GM21737 (cell line): ENCODE data around the gene SCTR.

Experiments
- ATAC-seq: cut with Tn5 transposase; IDR thresholded peaks from one replicate; pipeline ENCODE4 v1.9.1; 2021; ENCODE audit warnings: mild to moderate bottlenecking, moderate library complexity; ENCODE audit not compliant: unreplicated experiment

The SCTR gene

GRCh38 chr2:119431976-119432850, 92.1 kb downstream of the SCTR start:
- no peak for ATAC-seq

GRCh38 chr2:119431155-119431975, 92.9 kb downstream of the SCTR start, which contains the start of gene TMEM37:
TSS of gene TMEM37 (plus strand) at chr2:119431854. CDS start at chr2:119431904, 50 bp downstream.
- peak; percentile 58 for ATAC-seq

GRCh38 chr2:119430023-119430498, 94.2 kb downstream of the SCTR start:
- no peak for ATAC-seq

GRCh38 chr2:119429225-119429981, 94.9 kb downstream of the SCTR start:
- ATAC-seq = no peak

- no peak for ATAC-seq
Measured at GRCh38 chr2:119428488-119429224, 95.6 kb downstream of the SCTR start.

- ATAC-seq = no peak
Measured at GRCh38 chr2:119427756-119428155, 96.5 kb downstream of the SCTR start.

GRCh38 chr2:119426801-119427395, 97.4 kb downstream of the SCTR start:
- ATAC-seq = no peak

- no peak for ATAC-seq
Measured at GRCh38 chr2:119426396-119426675, 97.9 kb downstream of the SCTR start.

GRCh38 chr2:119425620-119426395, 98.5 kb downstream of the SCTR start:
- ATAC-seq = no peak

GRCh38 chr2:119425119-119425405, 99.2 kb downstream of the SCTR start:
- ATAC-seq = no peak

- no peak for ATAC-seq
Measured at GRCh38 chr2:119424284-119425118, 99.8 kb downstream of the SCTR start.

- no peak for ATAC-seq
Measured at GRCh38 chr2:119423811-119424210, 100.5 kb downstream of the SCTR start.

GRCh38 chr2:119423108-119423444, 101.2 kb downstream of the SCTR start:
- no peak for ATAC-seq

GRCh38 chr2:119422360-119423107, 101.7 kb downstream of the SCTR start:
- ATAC-seq = no peak

GRCh38 chr2:119421741-119422140, 102.5 kb downstream of the SCTR start:
- no peak for ATAC-seq

GRCh38 chr2:119421304-119421703, 103.0 kb downstream of the SCTR start:
- ATAC-seq = no peak

GRCh38 chr2:119419803-119420508, 104.3 kb downstream of the SCTR start:
- no peak for ATAC-seq
